HTR-8/SVneo (cell line): ENCODE measurements around the gene C10orf90.
"Not testable (repeated sequence)": the region's sequence is repeated elsewhere in the genome, so short reads cannot be mapped to it uniquely, and the experiment has no call there.

ENCODE experiments used
- DNase-seq: peaks from one replicate; pipeline ENCODE4 v3.0.0; 2011; ENCODE audit warnings: low spot score, mixed read lengths; ENCODE audit not compliant: insufficient read length
- FAIRE-seq: peaks from 2 replicates; lab custom pipeline; 2011; peaks lifted over from hg19 to GRCh38; lab: Jason Lieb, UNC

Gene C10orf90

GRCh38 chr10:126561294-126561920 lies 109.1 kb downstream of the C10orf90 start:
- FAIRE-seq (no peak), DNase-seq (no peak)

GRCh38 chr10:126558881-126559280 lies 111.6 kb downstream of the C10orf90 start:
- FAIRE-seq (no peak), DNase-seq (no peak)

- DNase-seq: no peak
Observed at GRCh38 chr10:126551202-126551601, 119.3 kb downstream of the C10orf90 start.

GRCh38 chr10:126550586-126550985 lies 119.9 kb downstream of the C10orf90 start:
- FAIRE-seq, DNase-seq: not testable (repeated sequence)

More at GRCh38 chr10:126551202-126551601, 119.3 kb downstream of the C10orf90 start:
- no peak for FAIRE-seq

GRCh38 chr10:126549344-126549743 lies 121.1 kb downstream of the C10orf90 start:
- DNase-seq (no peak), FAIRE-seq (no peak)

- FAIRE-seq (no peak), DNase-seq (no peak)
Observed at GRCh38 chr10:126544565-126544964, 125.9 kb downstream of the C10orf90 start.

GRCh38 chr10:126538439-126539135 lies 131.9 kb downstream of the C10orf90 start:
- DNase-seq: no peak
- no peak for FAIRE-seq

GRCh38 chr10:126536656-126537055 lies 133.8 kb downstream of the C10orf90 start:
- DNase-seq: no peak
- no peak for FAIRE-seq

GRCh38 chr10:126536148-126536547 lies 134.3 kb downstream of the C10orf90 start:
- FAIRE-seq (no peak), DNase-seq (no peak)

GRCh38 chr10:126533644-126534043 lies 136.8 kb downstream of the C10orf90 start:
- no peak for FAIRE-seq

GRCh38 chr10:126528315-126528835 lies 142.1 kb downstream of the C10orf90 start:
- DNase-seq (no peak), FAIRE-seq (no peak)

More at GRCh38 chr10:126533644-126534043, 136.8 kb downstream of the C10orf90 start:
- no peak for DNase-seq

- no peak for FAIRE-seq
- DNase-seq: no peak
Observed at GRCh38 chr10:126527645-126528314, 142.7 kb downstream of the C10orf90 start.

GRCh38 chr10:126525326-126525725 lies 145.2 kb downstream of the C10orf90 start:
- FAIRE-seq (no peak), DNase-seq (no peak)

GRCh38 chr10:126524526-126524925 lies 146.0 kb downstream of the C10orf90 start:
- FAIRE-seq (no peak), DNase-seq (no peak)

GRCh38 chr10:126523071-126523470 lies 147.4 kb downstream of the C10orf90 start:
- FAIRE-seq: no peak
- DNase-seq: no peak

- DNase-seq (no peak), FAIRE-seq (no peak)
Observed at GRCh38 chr10:126521399-126521798, 149.1 kb downstream of the C10orf90 start.

GRCh38 chr10:126520751-126521317 lies 149.7 kb downstream of the C10orf90 start:
- DNase-seq (no peak), FAIRE-seq (no peak)

- DNase-seq (no peak), FAIRE-seq (no peak)
Observed at GRCh38 chr10:126519992-126520391, 150.5 kb downstream of the C10orf90 start.

- FAIRE-seq: no peak
- no peak for DNase-seq
Observed at GRCh38 chr10:126519185-126519584, 151.3 kb downstream of the C10orf90 start.

- FAIRE-seq: no peak
Observed at GRCh38 chr10:126518218-126519080, 152.0 kb downstream of the C10orf90 start.

More at GRCh38 chr10:126518218-126519080, 152.0 kb downstream of the C10orf90 start:
- DNase-seq: no peak
